Measurements from ENCODE around the gene IGHMBP2.

- TF ChIP-seq CTCF (IDR thresholded peaks at IDR 0.05), result no peak
- TF ChIP-seq POLR2A (IDR thresholded peaks at IDR 0.05), result no peak
- no peak for TF ChIP-seq POLR2AphosphoS5 (IDR thresholded peaks at IDR 0.05)
- no peak for TF ChIP-seq EP300 (IDR thresholded peaks at IDR 0.05)
These were observed 46.6 kb upstream of the IGHMBP2 start for GRCh38 chr11:68857037-68857586.

Data from sigmoid colon (tissue), 4 donors.